ENCODE results near the gene ATP6V0C.

The ATP6V0C gene

DNA sequence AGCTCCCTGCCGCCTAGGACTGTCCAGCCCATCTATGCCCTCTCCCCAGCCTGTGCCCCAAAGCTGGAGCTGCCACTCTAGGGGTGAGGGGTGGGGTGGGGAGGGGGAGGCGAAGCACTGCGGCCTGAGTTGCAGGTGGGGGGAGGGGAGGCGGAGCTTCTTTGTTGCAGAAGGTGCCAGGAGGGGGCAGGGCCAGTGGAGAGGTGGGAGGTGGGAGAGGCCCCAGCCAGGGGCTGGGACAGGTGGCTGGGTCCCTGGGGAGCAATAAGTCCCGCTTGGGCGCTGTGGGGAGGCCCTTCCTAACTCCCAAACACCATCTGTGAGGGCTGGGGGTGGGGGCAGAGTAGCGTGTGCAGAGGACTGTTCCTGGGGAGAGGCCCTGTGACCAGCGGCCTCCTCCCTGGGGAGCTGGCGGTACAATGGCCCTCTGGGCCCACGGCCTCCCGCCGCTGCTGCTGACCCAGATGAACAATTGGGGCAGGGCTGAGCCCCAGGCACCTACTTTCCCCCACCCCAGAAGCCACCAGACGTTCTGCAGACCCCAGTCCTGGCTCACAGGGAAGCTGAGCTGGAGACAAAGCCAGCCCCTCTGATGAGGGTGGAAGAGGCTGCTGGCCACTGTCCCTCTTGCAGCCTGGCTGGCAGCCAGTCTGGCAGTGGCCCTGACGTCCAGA lies 44.9 kb upstream of the ATP6V0C start:
- Histone ChIP-seq H4K20me1 (peaks cover 8 to 83% (median 36%) of the 10 kb centered on the region in 11 experiments; a peak in 19 of 22 replicates), H3K9ac (peak overlapping the region in 9 of 11 experiments; percentile 58 to 81 (median 77); a peak in 17 of 22 replicates), H3K9me3 (replicated peaks in 1 of 11) (no peaks in the 10 kb centered on the region), H3K4me1 (peaks cover 51 to 92% (median 83%) of the 10 kb centered on the region in 10 experiments), H3K36me3 (no peaks in the 10 kb centered on the region), H3K4me2 (peak overlapping the region; percentile 96 to 100 (median 100)), H3K27ac (peak overlapping the region in 7 of 11 experiments; percentile 43 to 77 (median 65); a peak in 10 of 22 replicates), H3K27me3 (peaks cover 0 to 69% (median 0%) of the 10 kb centered on the region in 11 experiments; a peak in 8 of 22 replicates), H3K4me3 (peak overlapping the region; percentile 51 to 69 (median 62); a peak in 18 of 20 replicates)
- TF ChIP-seq Cebpa-rat (IDR thresholded peaks at IDR 0.05): no peak

DNA sequence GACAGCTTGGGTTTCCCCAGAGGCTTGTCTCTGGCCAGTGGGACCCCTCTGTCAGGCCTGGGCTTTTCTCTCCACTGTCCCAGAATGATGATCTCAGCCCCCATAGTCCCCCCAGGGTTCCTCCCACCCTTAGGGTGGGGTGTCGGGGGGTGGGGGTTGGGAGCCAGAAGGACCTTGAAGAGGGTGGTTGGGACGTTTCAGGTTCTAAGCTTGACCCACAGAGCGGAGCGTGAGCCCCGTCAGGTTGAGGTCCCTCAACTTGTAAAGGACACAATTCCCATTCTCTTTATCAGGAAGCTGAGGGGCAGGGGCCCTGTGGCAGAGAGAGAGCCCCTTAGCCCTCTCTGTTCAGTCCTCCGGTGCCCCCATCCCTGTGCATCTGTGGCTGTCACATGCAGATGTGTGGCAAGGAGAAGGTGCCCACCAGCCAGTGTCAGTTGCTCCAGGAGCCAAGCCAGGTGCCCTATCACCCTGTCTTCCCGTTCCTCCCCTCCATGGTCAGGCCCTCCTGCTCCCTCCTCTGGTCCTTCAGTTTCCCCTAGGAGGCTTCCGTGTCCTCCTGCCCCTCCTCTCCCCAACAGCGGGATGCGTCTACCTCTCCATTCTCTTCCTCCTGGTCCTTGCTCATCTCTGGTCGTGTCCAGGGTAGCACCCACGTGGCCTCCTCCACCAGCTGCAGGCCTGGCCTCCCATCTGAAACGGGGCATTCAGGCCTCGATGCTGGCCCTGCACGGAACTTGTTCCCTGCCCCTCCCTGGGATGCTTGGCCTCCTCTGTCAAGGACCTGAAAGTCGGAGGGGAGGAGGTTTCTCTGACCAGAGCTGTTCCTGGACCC lies 44.1 kb upstream of the ATP6V0C start:
- no peak for TF ChIP-seq Cebpa-rat (IDR thresholded peaks at IDR 0.05)
- H3K9ac ChIP-seq: peak overlapping the region in 9 of 11 experiments; percentile 35 to 81 (median 63); a peak in 14 of 22 replicates
- H3K4me3 ChIP-seq: peak overlapping the region in 4 of 10 experiments; percentile 23 to 64 (median 58); a peak in 6 of 20 replicates
- H3K4me1 ChIP-seq: peaks cover 51 to 92% (median 77%) of the 10 kb centered on the region in 10 experiments
- peak overlapping the region; percentile 96 to 100 (median 100) for H3K4me2 ChIP-seq
- H4K20me1 ChIP-seq: peaks cover 8 to 76% (median 36%) of the 10 kb centered on the region in 11 experiments; a peak in 19 of 22 replicates
- H3K27me3 ChIP-seq: peaks cover 0 to 69% (median 0%) of the 10 kb centered on the region in 11 experiments; a peak in 8 of 22 replicates
- no peaks in the 10 kb centered on the region for H3K9me3 ChIP-seq (replicated peaks in 1 of 11)
- no peaks in the 10 kb centered on the region for H3K36me3 ChIP-seq
- H3K27ac ChIP-seq: peak overlapping the region in 6 of 11 experiments; percentile 23 to 69 (median 50); a peak in 9 of 22 replicates

DNA sequence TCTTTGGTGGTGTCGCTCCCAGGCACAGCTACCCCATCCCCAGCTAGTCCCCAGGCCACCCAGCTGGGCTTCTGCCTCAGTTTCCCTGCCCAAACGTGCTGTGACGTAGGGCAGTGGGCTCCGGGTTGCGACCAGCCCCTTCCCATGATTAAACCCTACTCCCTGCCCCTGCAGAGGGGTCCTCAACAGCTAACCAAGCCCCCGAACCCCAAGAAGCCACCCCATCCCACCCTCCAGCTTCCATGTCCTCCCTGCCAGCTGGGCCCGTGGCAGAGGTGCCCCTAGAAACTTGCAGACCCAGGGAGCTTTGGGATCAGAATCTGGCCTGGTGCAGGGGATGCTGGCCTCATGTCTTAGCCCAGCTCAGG lies 43.5 kb upstream of the ATP6V0C start:
- Histone ChIP-seq H3K4me1 (peaks cover 51 to 90% (median 77%) of the 10 kb centered on the region in 10 experiments), H4K20me1 (peaks cover 8 to 74% (median 37%) of the 10 kb centered on the region in 11 experiments; a peak in 19 of 22 replicates), H3K4me3 (peak overlapping the region in 2 of 10 experiments; percentile 57 to 64; a peak in 3 of 20 replicates), H3K27ac (peak overlapping the region in 1 of 11 experiments; percentile 31; a peak in 1 of 22 replicates), H3K27me3 (peaks cover 0 to 69% (median 0%) of the 10 kb centered on the region in 11 experiments; a peak in 8 of 22 replicates), H3K9me3 (replicated peaks in 1 of 11) (no peaks in the 10 kb centered on the region), H3K9ac (peak overlapping the region in 5 of 11 experiments; percentile 45 to 81 (median 77); a peak in 8 of 22 replicates), H3K36me3 (no peaks in the 10 kb centered on the region), H3K4me2 (peak overlapping the region; percentile 96 to 100 (median 100); a peak in 19 of 22 replicates)
- TF ChIP-seq Cebpa-rat (IDR thresholded peaks at IDR 0.05): no peak

DNA sequence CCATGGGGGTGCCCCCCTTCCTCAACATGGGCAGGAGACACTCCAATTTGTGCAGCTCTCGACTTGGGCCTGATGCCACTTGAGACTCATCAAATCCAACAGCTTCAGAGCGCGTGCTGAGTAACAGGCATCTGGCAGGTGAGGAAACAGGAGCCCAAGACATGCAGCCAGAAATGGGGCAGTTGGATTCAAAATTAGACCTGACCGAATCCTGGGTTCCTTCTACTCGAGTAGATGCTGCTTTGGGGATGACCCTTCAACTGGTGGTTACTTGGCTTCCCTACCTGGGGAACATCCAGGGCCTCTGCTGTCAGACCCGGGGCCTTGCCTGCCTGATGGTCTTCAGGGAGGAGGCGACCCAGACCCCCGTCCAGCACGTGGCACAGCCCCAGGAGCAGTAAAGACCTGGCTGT lies 43.1 kb upstream of the ATP6V0C start:
- Histone ChIP-seq H3K4me2 (peak overlapping the region; percentile 85 to 100 (median 100); a peak in 20 of 22 replicates), H4K20me1 (peaks cover 8 to 71% (median 38%) of the 10 kb centered on the region in 11 experiments; a peak in 20 of 22 replicates), H3K27me3 (peaks cover 0 to 69% (median 0%) of the 10 kb centered on the region in 11 experiments; a peak in 8 of 22 replicates), H3K4me3 (peak overlapping the region in 1 of 10 experiments; percentile 84; a peak in 2 of 20 replicates), H3K27ac (peak overlapping the region in 1 of 11 experiments; percentile 31; a peak in 1 of 22 replicates), H3K4me1 (peaks cover 52 to 90% (median 78%) of the 10 kb centered on the region in 10 experiments), H3K36me3 (no peaks in the 10 kb centered on the region), H3K9ac (peak overlapping the region in 5 of 11 experiments; percentile 63 to 81 (median 76); a peak in 8 of 22 replicates), H3K9me3 (replicated peaks in 1 of 11) (no peaks in the 10 kb centered on the region)
- no peak for TF ChIP-seq Cebpa-rat (IDR thresholded peaks at IDR 0.05)

DNA sequence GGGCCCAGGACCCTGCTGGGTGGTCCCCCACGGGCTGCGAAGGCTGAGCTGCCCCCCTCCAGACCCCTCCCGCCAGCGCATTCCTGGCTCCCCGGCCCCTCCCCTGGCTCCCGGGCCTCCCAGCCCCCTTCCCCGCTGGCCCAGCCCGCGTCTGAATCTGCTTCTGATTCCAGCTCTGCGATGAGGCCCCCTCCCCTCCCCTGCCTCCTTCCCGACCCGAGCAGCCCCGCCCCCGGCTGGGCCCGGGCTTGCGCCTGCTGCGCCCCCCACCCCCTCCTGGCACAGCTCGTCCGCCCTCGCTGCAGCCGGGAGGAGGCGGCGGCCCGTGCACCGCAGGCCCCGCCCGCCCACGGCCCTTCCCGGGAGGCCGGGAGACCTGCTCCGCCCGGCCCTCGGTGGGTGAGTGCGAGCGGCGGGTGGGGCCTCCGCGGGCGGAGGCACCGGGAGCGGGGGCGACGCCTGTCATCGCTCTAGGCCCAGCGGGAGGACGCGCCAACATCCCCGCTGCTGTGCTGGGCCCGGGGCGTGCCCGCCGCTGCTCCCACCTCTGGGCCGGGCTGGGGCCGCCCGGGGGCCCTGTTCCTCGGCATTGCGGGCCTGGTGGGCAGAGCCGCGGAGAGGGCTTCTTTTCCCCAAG lies 42.6 kb upstream of the ATP6V0C start, which contains the start of gene NTN3:
NTN3 (plus strand) TSS at position 282 of the 637 bp plus-strand sequence. CDS start 405 bp downstream, outside the sequence.
- Histone ChIP-seq H3K4me2 (peak within 1 kb of the TSS; percentile 97 to 100 (median 100)), H3K27ac (peak within 1 kb of the TSS in 8 of 11 experiments; percentile 46 to 67 (median 60); a peak in 16 of 22 replicates), H3K27me3 (peaks cover 0 to 69% (median 0%) of the 10 kb centered on the region in 11 experiments; a peak in 8 of 22 replicates), H3K4me1 (peaks cover 58 to 90% (median 80%) of the 10 kb centered on the region in 10 experiments), H3K36me3 (0 out of 22 replicates have a peak, but pooled peaks cover 0 to under 1% (median 0%) of the 10 kb centered on the region in 11 experiments), H3K9ac (peak within 1 kb of the TSS; percentile 20 to 81 (median 63); a peak in 19 of 22 replicates), H4K20me1 (peaks cover 8 to 71% (median 38%) of the 10 kb centered on the region in 11 experiments; a peak in 20 of 22 replicates), H3K4me3 (peak within 1 kb of the TSS; percentile 21 to 84 (median 50); a peak in 19 of 20 replicates), H3K9me3 (replicated peaks in 1 of 11) (no peaks in the 10 kb centered on the region)
- TF ChIP-seq Cebpa-rat (IDR thresholded peaks at IDR 0.05): no peak

DNA sequence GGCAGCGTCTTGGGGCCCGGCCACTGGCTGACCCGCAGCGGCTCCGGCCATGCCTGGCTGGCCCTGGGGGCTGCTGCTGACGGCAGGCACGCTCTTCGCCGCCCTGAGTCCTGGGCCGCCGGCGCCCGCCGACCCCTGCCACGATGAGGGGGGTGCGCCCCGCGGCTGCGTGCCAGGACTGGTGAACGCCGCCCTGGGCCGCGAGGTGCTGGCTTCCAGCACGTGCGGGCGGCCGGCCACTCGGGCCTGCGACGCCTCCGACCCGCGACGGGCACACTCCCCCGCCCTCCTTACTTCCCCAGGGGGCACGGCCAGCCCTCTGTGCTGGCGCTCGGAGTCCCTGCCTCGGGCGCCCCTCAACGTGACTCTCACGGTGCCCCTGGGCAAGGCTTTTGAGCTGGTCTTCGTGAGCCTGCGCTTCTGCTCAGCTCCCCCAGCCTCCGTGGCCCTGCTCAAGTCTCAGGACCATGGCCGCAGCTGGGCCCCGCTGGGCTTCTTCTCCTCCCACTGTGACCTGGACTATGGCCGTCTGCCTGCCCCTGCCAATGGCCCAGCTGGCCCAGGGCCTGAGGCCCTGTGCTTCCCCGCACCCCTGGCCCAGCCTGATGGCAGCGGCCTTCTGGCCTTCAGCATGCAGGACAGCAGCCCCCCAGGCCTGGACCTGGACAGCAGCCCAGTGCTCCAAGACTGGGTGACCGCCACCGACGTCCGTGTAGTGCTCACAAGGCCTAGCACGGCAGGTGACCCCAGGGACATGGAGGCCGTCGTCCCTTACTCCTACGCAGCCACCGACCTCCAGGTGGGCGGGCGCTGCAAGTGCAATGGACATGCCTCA lies 41.9 kb upstream of the ATP6V0C start:
- Histone ChIP-seq H3K9me3 (replicated peaks in 1 of 11) (no peaks in the 10 kb centered on the region), H3K9ac (peak overlapping the region; percentile 20 to 81 (median 63); a peak in 19 of 22 replicates), H3K27me3 (peaks cover 0 to 65% (median 0%) of the 10 kb centered on the region in 11 experiments; a peak in 8 of 22 replicates), H3K27ac (peak overlapping the region in 8 of 11 experiments; percentile 46 to 67 (median 60); a peak in 16 of 22 replicates), H3K4me3 (peak overlapping the region; percentile 21 to 84 (median 50); a peak in 19 of 20 replicates), H3K4me2 (peak overlapping the region; percentile 97 to 100 (median 100)), H4K20me1 (peaks cover 14 to 71% (median 41%) of the 10 kb centered on the region in 11 experiments; a peak in 20 of 22 replicates), H3K4me1 (peaks cover 64 to 90% (median 82%) of the 10 kb centered on the region in 10 experiments), H3K36me3 (peaks cover 0 to 8% (median 0%) of the 10 kb centered on the region in 11 experiments; a peak in 2 of 22 replicates)
- no peak for TF ChIP-seq Cebpa-rat (IDR thresholded peaks at IDR 0.05)

DNA sequence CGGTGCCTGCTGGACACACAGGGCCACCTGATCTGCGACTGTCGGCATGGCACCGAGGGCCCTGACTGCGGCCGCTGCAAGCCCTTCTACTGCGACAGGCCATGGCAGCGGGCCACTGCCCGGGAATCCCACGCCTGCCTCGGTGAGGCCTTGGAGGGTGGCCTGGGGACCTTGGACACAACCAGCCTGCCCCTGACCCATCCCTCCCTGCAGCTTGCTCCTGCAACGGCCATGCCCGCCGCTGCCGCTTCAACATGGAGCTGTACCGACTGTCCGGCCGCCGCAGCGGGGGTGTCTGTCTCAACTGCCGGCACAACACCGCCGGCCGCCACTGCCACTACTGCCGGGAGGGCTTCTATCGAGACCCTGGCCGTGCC lies 41.3 kb upstream of the ATP6V0C start:
- no peak for TF ChIP-seq Cebpa-rat (IDR thresholded peaks at IDR 0.05)
- Histone ChIP-seq H3K27me3 (peaks cover 0 to 59% (median 0%) of the 10 kb centered on the region in 11 experiments; a peak in 8 of 22 replicates), H3K4me3 (peak overlapping the region in 3 of 10 experiments; percentile 51 to 84 (median 54); a peak in 2 of 20 replicates), H3K9me3 (replicated peaks in 1 of 11) (no peaks in the 10 kb centered on the region), H3K36me3 (peaks cover 0 to 12% (median 0%) of the 10 kb centered on the region in 11 experiments; a peak in 4 of 22 replicates), H3K27ac (no peak overlapping the region), H3K4me1 (peaks cover 65 to 90% (median 82%) of the 10 kb centered on the region in 10 experiments), H3K9ac (peak overlapping the region in 5 of 11 experiments; percentile 71 to 96 (median 90); a peak in 5 of 22 replicates), H4K20me1 (peaks cover 19 to 71% (median 42%) of the 10 kb centered on the region in 11 experiments; a peak in 20 of 22 replicates), H3K4me2 (peak overlapping the region; percentile 97 to 100 (median 100); a peak in 21 of 22 replicates)
